Nephron progenitor cell (in vitro differentiated cells): ENCODE results near the gene HELLS.
"Not testable (repeated sequence)": the region's sequence is repeated elsewhere in the genome, so short reads cannot be mapped to it uniquely, and the experiment has no call there.

Experiments
- DNase-seq: peaks from one replicate; pipeline ENCODE4 v3.0.0; 2021
- H3K27ac Mint-ChIP-seq: 2 replicates; pipeline ENCODE4 v1.8.0; 2021; ENCODE audit warnings: mild to moderate bottlenecking, moderate library complexity, mixed read lengths
- H3K27me3 Mint-ChIP-seq: 2 replicates; pipeline ENCODE4 v1.8.0; 2021; ENCODE audit warnings: mild to moderate bottlenecking, low read depth, mixed read lengths; ENCODE audit not compliant: poor library complexity
- H3K36me3 Mint-ChIP-seq: 2 replicates; pipeline ENCODE4 v1.8.0; 2021; ENCODE audit warnings: low read depth, mixed read lengths
- H3K4me1 Mint-ChIP-seq: 2 replicates; pipeline ENCODE4 v1.8.0; 2021; ENCODE audit warnings: mixed read lengths
- H3K4me3 Mint-ChIP-seq: 2 replicates; pipeline ENCODE4 v1.8.0; 2021; ENCODE audit warnings: mild to moderate bottlenecking, moderate library complexity, mixed read lengths
- H3K9me3 Mint-ChIP-seq: 2 replicates; pipeline ENCODE4 v1.8.0; 2021; ENCODE audit warnings: mild to moderate bottlenecking, moderate library complexity, mixed read lengths
- CTCF ChIP-seq: fragments of 200-600 bp; sonication (generic); IDR thresholded peaks from 2 replicates; pipeline ENCODE4 v1.5.0; 2021; ENCODE audit warnings: antibody characterized with exemption

HELLS gene

DNA sequence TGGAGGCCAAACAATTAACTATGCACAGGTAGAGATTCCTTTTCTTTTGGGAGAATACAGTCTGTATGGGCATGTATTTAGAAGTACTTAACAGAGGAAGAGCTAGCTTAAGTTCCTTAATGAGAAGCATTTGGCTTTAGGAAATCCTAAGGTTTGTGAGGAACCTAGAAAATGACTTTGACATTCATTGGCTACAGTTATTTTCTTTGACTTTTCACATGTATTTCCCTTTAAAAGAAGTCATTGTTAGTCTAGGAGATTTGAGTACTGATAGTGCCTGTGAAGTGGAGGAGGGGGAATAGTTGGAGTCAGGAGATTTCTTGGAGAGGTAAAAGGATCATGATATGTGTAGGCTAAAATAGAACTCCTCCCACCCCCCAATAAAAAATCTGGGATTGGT lies 3.6 kb downstream of the HELLS start:
- H3K36me3 Mint-ChIP-seq: peaks cover 44% of the 10 kb centered on the region
- no peak overlapping the region for H3K4me3 Mint-ChIP-seq
- no peak for TF ChIP-seq CTCF
- no peaks in the 10 kb centered on the region for H3K9me3 Mint-ChIP-seq
- H3K27me3 Mint-ChIP-seq: peaks cover 3% of the 10 kb centered on the region
- peaks cover 36% of the 10 kb centered on the region for H3K4me1 Mint-ChIP-seq
- H3K27ac Mint-ChIP-seq: no peak overlapping the region
- DNase-seq: no peak

- H3K36me3 Mint-ChIP-seq: peaks cover 71% of the 10 kb centered on the region
- H3K4me1 Mint-ChIP-seq, H3K9me3 Mint-ChIP-seq, H3K4me3 Mint-ChIP-seq, H3K27me3 Mint-ChIP-seq, DNase-seq: not testable (repeated sequence)
- H3K27ac Mint-ChIP-seq: peak overlapping the region; percentile 63
Measured at GRCh38 chr10:94567714-94568307, 22.2 kb downstream of the HELLS start.

DNA sequence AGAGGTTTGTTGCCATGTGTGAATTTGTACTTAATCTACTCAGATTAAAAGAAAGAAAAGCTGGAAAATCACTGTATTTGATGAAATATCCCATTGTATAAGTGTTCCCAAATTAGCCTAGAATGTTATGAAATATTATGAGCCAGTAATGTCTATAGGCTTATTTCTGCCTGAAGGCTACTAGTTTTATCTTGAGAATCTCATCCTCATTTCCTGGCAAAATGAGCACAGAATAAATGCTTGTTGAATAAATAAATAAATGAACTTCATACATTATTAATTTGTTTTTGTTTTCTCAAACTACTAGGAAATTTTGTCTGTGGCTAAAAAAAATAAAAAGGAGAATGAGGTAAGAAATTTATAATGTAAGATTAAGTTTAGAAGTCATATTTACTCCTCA lies 25.5 kb downstream of the HELLS start:
- H3K27ac Mint-ChIP-seq: no peak overlapping the region
- H3K27me3 Mint-ChIP-seq: no peaks in the 10 kb centered on the region
- H3K9me3 Mint-ChIP-seq: no peaks in the 10 kb centered on the region
- H3K36me3 Mint-ChIP-seq: peaks cover 76% of the 10 kb centered on the region
- TF ChIP-seq CTCF: no peak
- no peak for DNase-seq
- no peak overlapping the region for H3K4me3 Mint-ChIP-seq
- H3K4me1 Mint-ChIP-seq: peaks cover 6% of the 10 kb centered on the region

DNA sequence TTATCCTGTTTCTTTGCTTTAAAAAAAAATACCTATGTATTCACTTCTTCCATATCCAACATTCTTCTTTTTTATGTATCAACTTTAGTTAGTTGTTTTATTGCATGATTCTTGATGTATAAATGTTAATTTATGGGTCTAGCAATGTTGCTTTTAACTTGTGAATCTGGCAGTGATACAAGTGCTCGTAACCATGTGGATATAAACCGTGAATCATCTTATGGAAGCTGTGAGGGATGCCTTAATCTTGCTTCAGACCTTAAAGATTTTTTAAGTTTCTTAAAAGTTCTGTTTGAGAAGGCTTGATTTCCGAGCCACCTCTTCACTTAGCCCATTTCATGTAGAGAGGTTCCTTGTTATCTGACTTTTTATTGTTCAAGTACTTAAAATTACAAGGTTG lies 25.9 kb downstream of the HELLS start:
- H3K36me3 Mint-ChIP-seq: peaks cover 76% of the 10 kb centered on the region
- no peak overlapping the region for H3K4me3 Mint-ChIP-seq
- DNase-seq: no peak
- H3K4me1 Mint-ChIP-seq: peaks cover 6% of the 10 kb centered on the region
- H3K27ac Mint-ChIP-seq: no peak overlapping the region
- no peak for TF ChIP-seq CTCF
- no peaks in the 10 kb centered on the region for H3K27me3 Mint-ChIP-seq
- no peaks in the 10 kb centered on the region for H3K9me3 Mint-ChIP-seq

DNA sequence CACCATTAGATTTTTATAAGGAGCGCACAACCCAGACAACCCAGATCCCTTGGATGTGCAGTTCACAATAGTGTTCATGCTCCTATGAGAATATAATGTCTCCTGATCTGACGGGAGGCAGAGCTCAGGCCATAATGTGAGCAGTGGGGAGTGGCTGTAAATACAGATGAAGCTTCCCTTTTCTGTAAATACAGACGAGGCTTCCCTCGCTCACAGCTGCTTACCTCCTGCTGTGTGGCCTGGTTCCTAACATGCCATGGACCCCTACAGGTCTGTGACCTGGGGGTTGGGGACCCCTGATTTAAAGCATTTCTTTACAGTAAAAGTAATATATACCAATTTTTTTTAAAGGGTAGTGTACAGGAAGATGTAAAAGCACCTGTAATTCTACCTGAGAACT lies 33.2 kb downstream of the HELLS start:
- peaks cover 64% of the 10 kb centered on the region for H3K36me3 Mint-ChIP-seq
- no peak for TF ChIP-seq CTCF
- H3K4me1 Mint-ChIP-seq: no peaks in the 10 kb centered on the region
- no peaks in the 10 kb centered on the region for H3K27me3 Mint-ChIP-seq
- H3K27ac Mint-ChIP-seq: no peak overlapping the region
- no peak overlapping the region for H3K4me3 Mint-ChIP-seq
- no peaks in the 10 kb centered on the region for H3K9me3 Mint-ChIP-seq
- no peak for DNase-seq

GRCh38 chr10:94583124-94583523 lies 37.5 kb downstream of the HELLS start:
- Mint-ChIP-seq H3K9me3 (no peaks in the 10 kb centered on the region), H3K36me3 (peaks cover 48% of the 10 kb centered on the region), H3K27ac (no peak overlapping the region), H3K4me1 (no peaks in the 10 kb centered on the region), H3K27me3 (no peaks in the 10 kb centered on the region), H3K4me3 (no peak overlapping the region)
- no peak for TF ChIP-seq CTCF
- DNase-seq: no peak
